NCI-H1694 treated with DMSO at 0.1 percent for 48 hours (cell line): ENCODE results near the gene SH3TC1.
A peak's percentile ranks its signal among the peaks of the same experiment; 100 is the strongest.

Source experiments
- DNase-seq: peaks from one replicate; lab custom pipeline; 2025; lab: John Stamatoyannopoulos, UW

Gene SH3TC1

DNA sequence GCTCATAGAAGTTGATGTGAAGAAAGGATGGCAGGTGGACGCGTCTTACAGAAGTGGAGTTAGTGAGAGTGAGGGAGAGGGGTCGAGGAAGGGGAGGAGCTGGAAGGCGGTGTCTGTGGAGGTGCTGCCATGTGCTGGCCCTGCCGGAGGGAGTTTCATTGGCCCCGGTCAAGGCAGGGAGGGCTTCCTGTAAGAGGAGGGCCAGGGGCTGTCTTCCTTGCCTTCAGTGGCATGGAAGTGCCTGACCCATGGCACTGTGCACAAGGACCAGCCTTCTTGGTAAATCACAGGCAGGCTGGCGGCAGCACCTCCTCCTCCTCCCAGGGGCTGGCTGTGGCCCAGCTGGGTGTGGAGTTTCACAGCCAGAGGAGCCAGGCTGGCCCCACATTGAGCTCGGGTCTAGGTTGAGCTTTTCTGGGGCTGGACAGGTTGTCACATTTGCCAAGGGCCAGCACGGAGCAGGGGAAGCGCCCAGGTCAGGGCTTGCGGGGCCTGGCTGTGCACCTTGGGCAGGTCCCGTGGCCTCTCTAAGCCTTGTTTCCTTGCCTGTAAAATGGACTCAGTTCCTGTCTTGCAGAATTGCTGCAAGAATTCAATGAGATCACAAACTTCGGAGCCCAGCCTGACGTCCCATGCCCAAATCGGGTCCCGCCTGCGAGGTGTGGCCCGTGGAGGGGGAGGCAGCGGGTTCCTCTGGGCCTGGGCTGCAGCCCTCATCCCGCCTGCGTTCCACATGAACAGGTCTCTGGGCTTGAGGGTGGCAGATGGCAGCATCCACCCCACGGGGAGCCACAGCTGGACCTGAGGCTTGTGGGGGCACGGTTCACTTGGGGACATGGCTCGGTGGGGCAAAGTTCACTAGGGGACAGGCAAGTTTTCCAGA lies 77.5 kb downstream of the SH3TC1 start:
- peak; percentile 62 for DNase-seq

DNA sequence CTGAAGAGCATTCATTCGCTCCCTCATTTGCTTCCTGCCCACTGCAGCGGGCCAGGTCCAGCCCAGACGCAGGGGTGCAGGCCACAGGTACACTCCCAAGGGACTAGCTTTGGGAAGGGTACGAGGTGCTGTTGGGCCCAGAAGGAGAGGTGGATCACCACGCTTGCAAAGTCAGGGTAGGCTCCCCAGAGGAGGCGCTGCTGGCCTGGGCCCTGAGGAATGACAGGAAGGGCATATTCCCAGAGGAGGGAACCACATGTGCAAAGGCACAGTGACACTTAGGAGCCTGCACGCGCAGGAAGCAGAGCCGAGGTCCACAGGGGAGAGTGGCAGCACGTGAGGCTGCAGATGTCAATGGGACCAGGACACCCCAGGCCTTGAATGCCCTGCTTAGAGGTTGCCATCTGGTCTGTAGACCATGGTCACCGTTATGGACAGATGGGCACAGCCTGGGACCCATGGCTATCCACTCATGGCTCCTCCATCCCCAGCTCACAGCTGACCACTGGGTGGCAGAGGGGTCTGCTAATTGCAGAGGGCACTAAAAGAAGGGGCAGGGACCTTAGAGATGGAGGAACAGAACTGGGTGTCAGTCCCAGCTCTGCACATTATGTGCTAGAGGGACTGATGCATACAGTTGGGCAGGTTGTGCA lies 78.4 kb downstream of the SH3TC1 start:
- no peak for DNase-seq

DNA sequence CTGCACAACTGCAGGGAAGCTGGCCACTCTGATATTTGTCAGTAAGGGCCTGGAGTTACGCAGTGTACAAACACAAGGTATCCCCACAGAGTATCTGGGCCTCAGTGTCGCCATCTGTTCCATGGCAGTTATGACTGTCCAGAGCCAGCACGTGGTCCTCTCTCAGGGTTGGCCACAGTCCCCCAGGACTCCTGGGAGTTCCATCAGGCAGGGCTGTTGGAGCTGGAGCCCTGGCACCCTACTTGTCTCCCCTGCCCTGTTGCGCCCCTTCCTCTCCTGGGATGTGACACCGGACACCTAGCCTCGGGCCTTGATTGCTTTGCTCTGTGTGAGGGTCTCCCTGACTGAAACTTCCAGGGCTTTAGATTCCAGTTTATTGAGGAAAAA lies 78.9 kb downstream of the SH3TC1 start:
- no peak for DNase-seq

DNA sequence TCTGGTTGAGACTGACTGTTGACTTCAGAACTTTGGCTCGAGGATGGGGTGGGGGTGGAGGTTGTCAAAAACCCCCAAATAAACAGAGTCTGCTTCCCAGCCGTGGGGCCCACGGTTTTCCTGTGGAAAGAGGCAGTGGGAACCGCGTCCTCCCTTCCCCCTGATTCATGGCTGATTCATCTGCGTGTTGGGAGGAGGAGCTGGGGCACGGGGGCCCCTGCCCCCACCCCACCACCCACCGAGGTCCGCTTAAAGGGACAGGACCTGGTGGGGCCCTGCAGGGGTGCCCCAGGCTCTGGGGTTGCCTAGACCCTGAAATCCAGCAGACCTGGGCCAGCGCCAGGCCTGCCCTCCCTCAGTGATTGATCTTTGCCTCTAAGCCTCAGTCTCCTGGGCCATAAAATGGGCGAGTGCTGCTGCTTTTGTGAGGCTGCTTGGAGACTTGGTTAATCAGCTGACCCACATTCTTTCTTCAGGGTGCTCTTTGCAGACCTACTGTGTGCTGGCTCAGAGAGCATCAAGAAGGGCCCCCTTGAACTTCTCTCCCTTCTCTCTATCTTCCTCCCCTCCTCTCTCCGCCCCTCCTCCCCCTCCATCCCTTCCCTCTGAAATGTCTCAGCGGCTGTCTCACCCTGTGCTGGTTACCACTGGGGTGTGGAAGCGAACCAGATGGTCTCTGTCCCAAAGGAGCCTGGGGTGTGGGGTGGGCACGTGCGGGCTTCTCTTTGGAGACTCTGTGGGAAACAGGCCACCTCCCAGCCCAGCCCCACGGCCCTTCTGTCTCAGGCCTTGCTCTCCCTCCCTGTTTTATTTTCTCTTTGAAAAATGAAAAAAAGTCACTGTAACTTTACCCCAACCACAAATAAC lies 79.6 kb downstream of the SH3TC1 start:
- DNase-seq = peak; percentile 57

DNA sequence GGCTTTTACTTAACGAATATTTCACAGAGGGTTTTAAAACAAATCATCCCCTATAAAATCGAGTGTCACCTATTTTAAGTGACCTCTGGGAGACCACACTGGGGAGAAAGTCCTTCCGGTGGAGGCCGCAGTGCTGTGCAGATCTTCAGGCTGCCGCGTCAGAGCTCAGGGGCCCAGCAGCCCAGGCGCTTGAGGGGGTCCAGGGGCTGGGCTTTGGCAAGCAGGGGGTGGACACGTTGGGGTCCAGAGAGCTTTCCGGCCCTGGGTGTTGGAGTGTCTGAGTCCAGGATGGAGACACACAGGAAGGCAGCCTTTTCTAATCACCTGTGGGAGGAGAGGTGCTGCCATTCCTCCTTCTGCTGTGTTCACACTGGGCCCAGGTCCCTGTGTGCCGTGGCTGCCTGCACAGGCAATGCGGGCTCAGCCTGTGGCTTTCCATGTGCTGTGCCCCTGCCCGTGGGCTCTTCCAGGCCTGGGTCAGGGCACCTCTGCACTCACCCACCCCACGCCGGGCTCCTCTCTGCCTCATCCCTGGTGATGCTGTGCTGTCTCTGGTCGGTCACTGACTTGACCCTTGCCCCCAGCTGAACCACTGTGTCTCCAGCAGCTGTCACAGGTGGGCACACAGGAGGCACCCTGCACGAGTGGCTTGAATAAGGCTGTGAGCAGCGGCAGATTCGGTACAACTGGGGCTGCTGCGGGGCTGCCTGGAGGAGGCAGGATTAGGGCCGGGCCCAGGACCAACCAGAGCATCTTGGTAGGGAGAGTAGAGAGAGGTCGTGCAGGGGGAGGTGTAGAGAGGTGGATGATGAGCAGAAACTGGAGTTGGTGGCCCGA lies 80.4 kb downstream of the SH3TC1 start:
- no peak for DNase-seq

DNA sequence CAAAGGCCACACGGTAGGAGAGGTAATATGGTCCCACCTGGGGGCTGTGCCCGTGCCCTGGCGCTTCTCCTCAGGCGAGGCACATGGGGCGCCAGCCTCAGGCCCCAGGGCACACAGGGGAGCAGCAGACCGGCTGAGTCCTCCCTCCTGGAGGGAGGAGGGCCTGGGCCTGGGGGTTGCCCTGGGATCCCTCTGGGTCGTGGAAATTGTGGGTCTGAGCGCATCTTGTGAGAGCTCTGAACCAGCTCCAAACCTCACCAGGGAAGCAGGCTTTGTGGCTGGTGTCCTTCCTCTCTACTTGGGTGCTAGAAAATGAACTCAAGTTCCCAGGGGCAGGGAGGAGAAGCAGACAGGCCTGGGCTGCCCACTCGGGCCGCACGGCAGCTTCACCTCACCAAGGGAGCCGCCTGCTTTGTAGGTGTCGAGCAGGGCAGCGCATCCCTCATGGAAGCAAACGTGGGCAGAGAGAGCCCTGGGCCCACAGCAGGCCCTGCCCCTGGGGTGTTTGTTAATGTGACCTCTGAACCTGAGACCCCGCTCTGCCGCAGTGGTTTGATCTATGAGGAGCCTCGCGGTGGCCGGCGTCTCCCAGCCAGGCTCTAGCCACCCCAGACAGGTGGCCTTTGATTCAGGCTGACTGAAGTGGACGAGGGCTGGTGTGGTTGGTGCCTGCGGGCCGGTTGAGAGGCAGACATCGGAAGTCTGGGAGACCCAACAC lies 81.2 kb downstream of the SH3TC1 start:
- no peak for DNase-seq

DNA sequence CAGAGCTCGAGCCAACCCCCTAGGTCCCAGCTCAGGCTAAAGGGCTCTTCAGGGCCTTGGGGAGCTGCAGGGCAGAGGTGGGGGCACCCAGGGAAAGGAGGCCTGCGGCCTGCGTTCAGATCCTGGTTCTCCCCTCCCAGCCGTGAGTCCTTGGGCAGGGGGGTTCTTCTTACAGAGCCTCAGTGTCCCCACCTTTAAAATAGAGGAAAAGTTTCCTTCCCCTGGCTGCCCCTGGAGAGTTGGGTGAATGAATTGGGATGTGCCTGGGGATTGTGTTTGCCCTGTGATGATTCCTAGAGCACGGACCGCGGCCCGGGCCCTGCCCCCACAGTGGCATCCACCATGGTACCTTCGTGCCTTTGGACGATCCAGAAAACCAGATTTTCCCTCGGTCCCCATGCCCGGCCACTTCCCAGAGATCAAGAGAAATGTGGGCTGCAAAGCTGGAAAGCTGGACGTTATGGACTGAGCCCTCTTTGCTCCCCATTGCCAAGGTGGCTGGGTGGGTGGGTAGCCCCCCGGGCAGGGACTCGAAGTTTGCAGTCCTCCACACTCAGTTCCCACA lies 81.9 kb downstream of the SH3TC1 start:
- DNase-seq = no peak

DNA sequence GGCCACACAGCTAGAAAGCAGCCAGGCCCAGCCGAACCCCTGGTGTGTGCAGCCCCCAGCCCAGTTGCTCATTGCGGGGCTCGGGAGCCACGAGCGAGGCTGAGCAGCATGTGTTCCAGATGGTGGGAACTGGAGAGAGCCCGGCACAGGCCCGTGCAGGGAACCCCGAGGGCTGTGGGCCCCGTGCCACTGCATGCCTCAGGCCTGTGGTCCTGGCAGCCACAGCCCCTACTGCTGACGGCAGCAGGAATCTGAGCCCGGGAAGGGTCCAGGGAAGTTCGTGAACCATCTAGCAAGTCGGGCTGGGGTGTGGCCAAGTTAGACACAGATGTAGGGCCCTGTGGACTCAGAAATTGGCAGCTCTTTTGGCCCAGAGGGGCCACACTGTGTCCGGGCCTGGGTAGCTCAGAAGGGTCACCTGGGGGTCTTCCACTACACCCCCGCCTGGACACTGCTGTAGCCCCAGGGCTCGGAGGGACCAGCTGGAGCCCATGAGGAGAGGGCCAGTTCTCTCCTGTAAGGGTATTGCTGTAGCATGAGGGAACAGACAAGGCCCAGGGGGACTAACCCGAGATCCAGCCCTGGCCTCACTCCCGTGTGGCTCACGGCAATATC lies 82.5 kb downstream of the SH3TC1 start:
- peak; percentile 46 for DNase-seq

DNA sequence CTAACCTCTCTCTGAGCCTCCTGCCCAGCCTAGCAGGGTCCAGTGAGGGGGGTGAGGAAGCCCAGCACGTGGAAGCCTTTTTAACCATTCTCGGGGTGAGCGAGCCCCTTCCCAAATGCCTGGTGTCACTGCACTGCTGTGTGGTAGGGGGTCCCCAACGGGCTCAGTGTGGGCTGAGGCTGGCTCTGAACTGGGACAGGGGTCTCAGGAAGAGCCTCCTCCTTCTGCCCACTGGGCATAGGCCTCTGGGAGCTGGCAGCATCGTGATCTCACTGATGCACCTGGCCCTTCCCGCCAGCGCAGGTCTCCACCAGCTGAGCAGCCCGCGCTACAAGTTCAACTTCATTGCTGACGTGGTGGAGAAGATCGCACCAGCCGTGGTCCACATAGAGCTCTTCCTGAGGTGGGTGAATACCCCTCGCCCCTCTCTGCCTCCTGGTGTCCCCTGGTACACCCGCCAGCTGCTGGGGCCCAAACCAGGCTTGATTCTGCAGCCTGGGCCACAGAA lies 83.1 kb downstream of the SH3TC1 start:
- no peak for DNase-seq

DNA sequence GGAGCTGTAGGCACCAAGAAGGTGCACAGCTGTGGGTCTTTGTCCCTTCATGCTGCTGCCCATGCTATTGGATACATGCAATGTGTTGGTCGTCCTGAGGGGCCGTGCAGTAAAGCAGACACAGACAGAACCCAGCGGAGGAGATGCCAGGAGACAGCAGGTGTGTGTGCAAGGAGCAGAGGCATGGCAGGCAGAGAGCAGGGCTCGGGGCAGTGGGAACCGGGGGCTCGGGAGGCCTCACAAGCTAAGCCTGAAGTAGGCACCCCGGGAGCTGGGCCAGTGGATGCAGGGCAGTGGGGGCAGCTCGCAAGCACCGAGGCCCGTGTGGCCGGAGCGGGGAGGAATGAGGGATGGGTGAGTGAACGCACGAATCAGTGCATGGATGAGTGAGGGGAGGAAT lies 83.7 kb downstream of the SH3TC1 start:
- no peak for DNase-seq

DNA sequence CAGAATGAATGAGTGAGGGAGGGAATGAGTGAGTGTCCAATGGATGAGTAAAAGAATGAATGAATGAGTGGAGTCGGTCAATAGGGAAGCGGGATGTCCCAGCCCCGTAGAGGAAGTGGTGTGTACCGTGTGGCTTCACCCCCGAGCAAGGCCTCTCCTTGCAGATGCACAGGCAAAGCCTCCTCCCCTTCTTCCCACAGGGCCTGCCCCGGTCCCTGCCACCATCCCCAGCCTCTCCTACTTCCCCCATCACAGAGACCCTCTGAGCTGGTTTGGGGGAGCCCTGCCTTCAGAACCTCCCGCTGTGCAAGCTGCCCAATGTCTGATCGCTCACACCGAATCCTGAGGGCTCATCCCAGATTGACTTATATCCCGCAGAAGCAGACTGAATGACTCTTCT lies 84.1 kb downstream of the SH3TC1 start:
- DNase-seq = no peak

DNA sequence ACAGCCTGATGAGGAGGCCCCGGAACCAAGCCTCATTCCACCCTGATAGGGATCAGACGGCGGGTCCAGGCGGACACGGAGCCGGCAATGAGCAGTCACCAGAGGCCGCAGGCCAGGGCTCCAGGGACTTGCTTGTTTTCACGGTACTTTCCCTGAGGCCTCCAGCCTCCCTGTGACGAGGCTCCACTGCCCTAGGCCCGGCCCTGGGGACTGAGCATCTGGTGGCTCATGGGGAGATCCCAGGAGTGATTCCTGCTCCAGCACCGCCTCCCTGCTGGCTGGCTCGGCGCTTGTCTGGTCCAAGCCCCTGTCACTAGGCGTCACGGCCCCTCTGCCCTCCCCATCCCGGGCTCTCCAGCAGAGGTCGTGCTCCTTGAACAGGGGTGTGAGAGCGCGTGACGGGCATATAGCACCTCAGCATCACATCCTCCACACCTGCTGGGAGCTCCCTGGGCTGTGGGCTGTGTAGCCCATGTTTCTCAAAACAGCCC lies 84.6 kb downstream of the SH3TC1 start:
- DNase-seq = no peak

DNA sequence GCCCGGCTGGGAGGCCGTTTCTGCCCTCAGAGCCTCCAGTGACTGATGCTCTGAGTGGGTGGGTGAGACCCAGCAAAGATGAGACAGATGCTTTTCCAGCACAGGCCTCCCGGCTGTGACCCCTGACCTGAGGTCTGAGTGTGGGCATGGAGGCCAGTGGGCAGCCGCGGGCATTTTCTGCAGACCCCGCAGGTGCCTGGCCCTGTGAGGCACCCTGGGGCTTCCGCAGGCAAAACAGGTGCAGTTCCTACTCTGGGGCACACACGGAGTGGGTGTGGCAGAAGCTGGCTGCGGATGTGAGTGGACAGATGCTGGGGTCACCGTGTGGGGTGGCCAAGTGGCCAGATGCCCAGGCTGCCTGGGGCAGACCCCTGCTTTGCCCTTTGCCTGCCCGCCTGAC lies 85.3 kb downstream of the SH3TC1 start:
- DNase-seq = no peak

DNA sequence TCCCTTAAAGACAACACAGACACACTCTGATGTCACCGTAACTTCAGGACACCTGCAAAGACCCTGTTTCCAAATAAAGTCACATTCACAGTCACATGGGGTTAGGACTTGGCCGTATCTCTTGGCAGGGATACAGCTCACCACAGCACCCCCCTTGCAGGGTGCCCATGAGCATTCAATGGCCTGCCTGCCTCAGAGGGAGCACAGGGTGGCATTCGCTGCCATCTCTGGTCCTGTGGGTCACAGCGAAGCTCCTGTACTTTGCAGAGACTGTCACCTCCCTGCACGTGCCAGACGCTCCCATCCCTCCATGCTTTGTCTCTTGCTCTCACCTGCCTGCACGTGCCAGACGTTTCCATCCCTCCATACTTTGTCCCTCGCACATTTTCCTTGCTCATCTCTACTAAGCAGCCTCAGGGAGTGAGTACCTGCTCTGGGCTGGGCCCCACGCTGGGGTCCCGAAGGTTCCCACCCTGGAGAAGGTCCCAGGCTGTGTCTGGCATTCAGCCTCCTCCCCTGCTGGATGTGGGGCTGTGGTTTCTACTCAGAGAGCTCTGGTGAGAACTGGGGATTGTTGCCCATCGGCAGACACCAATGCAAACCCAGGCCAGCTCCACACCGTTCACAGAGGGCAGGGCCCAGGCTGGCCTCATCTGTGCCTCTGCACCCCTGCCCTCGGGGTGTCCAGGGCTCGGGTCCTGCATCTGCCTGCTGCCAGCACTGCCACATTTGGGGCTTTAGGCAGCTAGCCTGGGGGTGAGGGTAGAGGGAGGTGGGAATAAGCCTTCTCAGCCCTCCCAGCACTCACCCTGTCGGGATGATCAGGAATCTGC lies 86.3 kb downstream of the SH3TC1 start:
- DNase-seq = no peak

DNA sequence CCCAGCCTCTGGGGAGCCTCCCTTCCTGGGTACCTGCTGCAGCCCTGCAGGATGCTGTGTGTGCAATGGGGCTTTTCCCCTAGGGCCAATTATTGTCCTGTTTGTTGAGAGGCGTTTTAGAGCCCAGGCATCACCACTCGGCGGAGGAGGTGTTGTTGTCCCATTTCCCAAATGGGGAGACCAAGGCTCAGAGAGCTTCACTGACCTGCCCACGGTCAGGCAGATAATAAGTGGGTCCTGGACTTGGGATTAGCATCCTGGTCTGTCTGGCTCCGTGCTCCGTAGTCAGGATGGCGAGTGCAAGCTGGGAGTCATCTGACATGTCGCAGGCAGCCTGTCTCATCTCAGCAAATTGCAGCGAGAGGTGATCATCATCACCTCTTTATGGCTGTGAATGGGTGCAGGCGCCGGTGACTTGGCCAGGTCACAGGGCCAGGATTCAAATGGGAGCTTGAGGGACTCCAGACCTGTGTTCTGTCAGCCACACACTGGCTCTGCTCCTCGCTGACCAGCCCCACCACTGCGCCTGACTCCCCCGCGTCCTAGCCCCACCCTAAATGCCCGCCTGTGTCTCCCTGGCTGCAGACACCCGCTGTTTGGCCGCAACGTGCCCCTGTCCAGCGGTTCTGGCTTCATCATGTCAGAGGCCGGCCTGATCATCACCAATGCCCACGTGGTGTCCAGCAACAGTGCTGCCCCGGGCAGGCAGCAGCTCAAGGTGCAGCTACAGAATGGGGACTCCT lies 87.1 kb downstream of the SH3TC1 start:
- DNase-seq = no peak

DNA sequence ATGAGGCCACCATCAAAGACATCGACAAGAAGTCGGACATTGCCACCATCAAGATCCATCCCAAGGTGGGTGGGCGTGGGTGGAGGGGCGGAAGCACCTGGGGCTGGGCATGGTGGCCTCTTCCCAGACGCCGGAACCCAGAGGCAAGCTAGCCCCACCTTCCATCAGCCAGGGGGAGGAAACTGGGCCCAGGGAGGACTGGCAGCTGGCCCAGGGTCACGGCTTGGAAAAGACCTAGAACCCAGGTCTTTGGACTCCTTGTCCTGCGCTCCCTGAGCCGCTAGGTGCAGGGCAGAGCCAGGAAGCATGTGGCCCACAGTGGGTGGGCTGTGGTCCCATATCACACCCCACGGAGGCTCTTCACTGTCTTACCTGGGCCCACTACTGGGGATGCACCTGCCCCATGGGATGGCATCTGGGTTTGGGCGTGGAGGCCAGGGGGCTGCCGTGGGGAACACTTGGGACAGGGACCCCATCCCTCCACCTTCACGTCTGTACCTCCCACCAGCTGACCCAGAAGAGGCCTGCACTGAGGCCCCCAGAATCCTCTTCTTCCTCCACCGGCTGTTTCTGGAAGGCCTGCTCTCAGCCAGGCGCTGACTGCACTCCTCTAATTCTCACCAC lies 87.7 kb downstream of the SH3TC1 start:
- DNase-seq = no peak

DNA sequence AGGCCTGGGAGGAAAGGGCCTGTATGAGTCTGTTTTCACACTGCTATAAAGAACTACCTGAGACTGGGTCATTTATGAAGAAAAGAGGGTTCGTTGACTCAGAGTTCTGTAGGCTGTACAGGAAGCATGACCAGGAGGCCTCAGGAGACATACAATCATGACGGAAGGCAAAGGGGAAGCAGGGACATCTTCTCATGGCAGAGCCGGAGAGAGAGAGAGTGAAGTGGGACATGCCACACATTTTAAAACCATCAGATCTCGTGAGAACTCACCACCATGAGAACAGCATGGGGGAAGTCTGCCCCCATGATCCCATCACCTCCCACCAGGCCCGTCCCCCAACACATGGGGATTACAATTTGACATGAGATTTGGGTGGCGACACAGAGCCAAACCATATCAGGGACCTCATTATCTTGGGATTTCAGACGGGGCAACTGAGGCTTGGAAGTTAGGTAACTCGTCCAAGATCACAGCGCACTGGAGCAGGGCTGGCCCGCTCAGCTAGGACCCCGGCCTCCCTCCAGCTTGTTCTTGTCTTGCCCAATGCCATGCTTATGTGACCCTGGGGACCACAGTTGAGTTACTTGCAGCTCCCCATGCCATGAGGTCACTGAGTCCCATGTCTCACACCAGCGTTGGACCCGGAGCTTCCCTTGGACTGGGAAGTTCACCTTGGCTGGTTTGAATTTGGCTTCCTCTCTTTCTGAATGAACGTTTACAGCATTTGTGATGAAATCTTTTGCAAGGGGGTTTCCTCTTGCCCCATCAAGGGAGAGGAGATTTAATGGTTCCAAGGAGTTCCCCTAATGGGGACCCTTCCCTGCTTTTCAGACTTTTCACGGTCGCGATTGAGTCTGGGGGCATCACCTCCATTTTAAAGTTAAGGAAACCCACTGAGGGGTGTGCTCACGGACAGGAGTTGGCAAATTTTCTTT lies 88.5 kb downstream of the SH3TC1 start:
- DNase-seq = no peak
